DND-41 (cell line): ENCODE measurements around the gene SCNM1.
A peak's percentile ranks its signal among the peaks of the same experiment; 100 is the strongest.

ENCODE experiments used
- ATAC-seq: fragments of 200-7000 bp; cut with Tn5 transposase; 3 replicates; pipeline ENCODE4 v1.9.1; 2021; ENCODE audit warnings: low read depth; ENCODE audit not compliant: insufficient read depth
- DNase-seq: peaks from one replicate; pipeline ENCODE4 v3.0.0-alpha.2; 2020
- H2AFZ ChIP-seq: 2 replicates; pipeline ENCODE4 v1.6.0; 2012; ENCODE audit warnings: low read depth, low read length
- H3K27ac ChIP-seq: 2 replicates; pipeline ENCODE4 v1.5.1; 2012; ENCODE audit warnings: low read length, inconsistent platforms
- H3K27me3 ChIP-seq: fragments of 200-600 bp; sonication (generic); 2 replicates; pipeline ENCODE4 v1.6.0; 2012; ENCODE audit warnings: low read length, mild to moderate bottlenecking, inconsistent platforms; ENCODE audit not compliant: insufficient read depth, poor library complexity
- H3K36me3 ChIP-seq: 2 replicates; pipeline ENCODE4 v1.5.1; 2012; ENCODE audit warnings: low read length, inconsistent platforms; ENCODE audit not compliant: insufficient read depth
- H3K4me1 ChIP-seq: 2 replicates; pipeline ENCODE4 v1.5.1; 2012; ENCODE audit warnings: mild to moderate bottlenecking, low read length; ENCODE audit not compliant: insufficient read depth
- H3K4me2 ChIP-seq: 2 replicates; pipeline ENCODE4 v1.6.0; 2012; ENCODE audit warnings: mild to moderate bottlenecking, moderate library complexity, low read length, inconsistent platforms; ENCODE audit not compliant: insufficient read depth
- H3K4me3 ChIP-seq, 2 experiments: fragments of 200-600 bp in 1 of 2; shearing (Covaris generic) in 1 of 2; 2 replicates each; pipeline ENCODE4 v1.5.1; 2012 to 2016; ENCODE audit warnings: inconsistent platforms in 2 of 2, low read length in 2 of 2, mild to moderate bottlenecking in 2 of 2, low read depth in 1 of 2, moderate library complexity in 1 of 2
- H3K79me2 ChIP-seq: 2 replicates; pipeline ENCODE4 v1.6.0; 2012; ENCODE audit warnings: low read length, inconsistent platforms; ENCODE audit not compliant: insufficient read depth
- H3K9ac ChIP-seq: 2 replicates; pipeline ENCODE4 v1.6.0; 2012; ENCODE audit warnings: low read depth, mild to moderate bottlenecking, inconsistent platforms, low read length, moderate library complexity
- H3K9me3 ChIP-seq: 2 replicates; pipeline ENCODE4 v1.5.1; 2012; ENCODE audit warnings: low read length, moderate library complexity, mild to moderate bottlenecking, inconsistent platforms; ENCODE audit not compliant: insufficient read depth, severe bottlenecking
- H4K20me1 ChIP-seq: 2 replicates; pipeline ENCODE4 v1.6.0; 2012; ENCODE audit warnings: low read length; ENCODE audit not compliant: insufficient read depth
- CTCF ChIP-seq: IDR thresholded peaks from 2 replicates; pipeline ENCODE4 v1.5.1; 2012; ENCODE audit warnings: borderline replicate concordance, low read length, moderate library complexity, mild to moderate bottlenecking; ENCODE audit not compliant: poor library complexity, severe bottlenecking; ENCODE audit errors: extremely low read depth
- EZH2 ChIP-seq: IDR thresholded peaks from 3 replicates; pipeline ENCODE4 v1.6.1; 2012; ENCODE audit warnings: borderline replicate concordance, low read depth, mild to moderate bottlenecking, moderate library complexity, low read length, inconsistent platforms; ENCODE audit not compliant: severe bottlenecking

Gene SCNM1

GRCh38 chr1:151143057-151143435 is 22.9 kb upstream of the SCNM1 start:
- H3K36me3 ChIP-seq: no peaks in the 10 kb centered on the region
- H3K79me2 ChIP-seq: no peaks in the 10 kb centered on the region; the same call in 1 of the 2 replicates
- no peaks in the 10 kb centered on the region for H3K9me3 ChIP-seq
- H3K27me3 ChIP-seq: no peaks in the 10 kb centered on the region
- H3K4me3 ChIP-seq: no peak overlapping the region
- TF ChIP-seq EZH2 (no peak), CTCF (no peak)
- ATAC-seq (no peak), DNase-seq (no peak)
- no peak overlapping the region for H3K9ac ChIP-seq
- no peaks in the 10 kb centered on the region for H4K20me1 ChIP-seq
- peaks cover 20% of the 10 kb centered on the region for H3K4me1 ChIP-seq
- no peak overlapping the region for H2AFZ ChIP-seq
- H3K4me2 ChIP-seq: no peak overlapping the region
- no peak overlapping the region for H3K27ac ChIP-seq

- no peaks in the 10 kb centered on the region for H4K20me1 ChIP-seq
- H3K4me3 ChIP-seq: no peak overlapping the region
- H3K9me3 ChIP-seq: no peaks in the 10 kb centered on the region
- H3K27me3 ChIP-seq: no peaks in the 10 kb centered on the region
- H3K9ac ChIP-seq: no peak overlapping the region
- H3K4me2 ChIP-seq: no peak overlapping the region
- peaks cover 20% of the 10 kb centered on the region for H3K4me1 ChIP-seq
- no peak overlapping the region for H3K27ac ChIP-seq
- H2AFZ ChIP-seq: no peak overlapping the region
- ATAC-seq: no peak
- no peaks in the 10 kb centered on the region for H3K36me3 ChIP-seq
- no peak for DNase-seq
- no peak for TF ChIP-seq CTCF
- no peak for TF ChIP-seq EZH2
- H3K79me2 ChIP-seq: no peaks in the 10 kb centered on the region; the same call in 1 of the 2 replicates
Measured at GRCh38 chr1:151143986-151144385, 22.0 kb upstream of the SCNM1 start.

GRCh38 chr1:151144474-151145303 is 21.3 kb upstream of the SCNM1 start:
- no peak for TF ChIP-seq EZH2
- TF ChIP-seq CTCF: no peak
- H4K20me1 ChIP-seq: no peaks in the 10 kb centered on the region
- no peak overlapping the region for H2AFZ ChIP-seq
- no peaks in the 10 kb centered on the region for H3K36me3 ChIP-seq
- peaks cover 20% of the 10 kb centered on the region for H3K4me1 ChIP-seq
- no peaks in the 10 kb centered on the region; the same call in 1 of the 2 replicates for H3K79me2 ChIP-seq
- H3K27me3 ChIP-seq: no peaks in the 10 kb centered on the region
- H3K4me2 ChIP-seq: 0 out of 2 replicates have a peak overlapping the region, but pooled peaks have one; percentile 87
- ATAC-seq (no peak), DNase-seq (no peak)
- H3K9ac ChIP-seq: no peak overlapping the region; the same call in 1 of the 2 replicates
- H3K4me3 ChIP-seq: no peak overlapping the region
- no peaks in the 10 kb centered on the region for H3K9me3 ChIP-seq
- no peak overlapping the region for H3K27ac ChIP-seq
